HFFc6 (cell line): ENCODE data around the gene CACFD1. TPM values are rescaled to one million over a fixed set of nuclear protein-coding genes. Genes with fewer than 3 reads are reported as not detected.

Source experiments
- DNase-seq: peaks from one replicate; pipeline ENCODE4 v3.0.0-alpha.2; 2018
- H3K27ac Mint-ChIP-seq: 2 replicates; pipeline ENCODE4 v1.8.0; 2020; ENCODE audit warnings: mild to moderate bottlenecking, mixed read lengths
- H3K27me3 Mint-ChIP-seq: 2 replicates; pipeline ENCODE4 v1.8.0; 2021; ENCODE audit warnings: mild to moderate bottlenecking, moderate library complexity, mixed read lengths; ENCODE audit not compliant: insufficient read depth
- H3K36me3 Mint-ChIP-seq: 2 replicates; pipeline ENCODE4 v1.8.0; 2021; ENCODE audit warnings: low read depth, mixed read lengths
- H3K4me1 Mint-ChIP-seq: 2 replicates; pipeline ENCODE4 v1.8.0; 2020; ENCODE audit warnings: low read depth, mixed read lengths
- H3K4me3 Mint-ChIP-seq: 2 replicates; pipeline ENCODE4 v1.8.0; 2020; ENCODE audit warnings: mild to moderate bottlenecking, moderate library complexity, mixed read lengths
- H3K9me3 Mint-ChIP-seq: 2 replicates; pipeline ENCODE4 v1.8.0; 2020; ENCODE audit warnings: mild to moderate bottlenecking, mixed read lengths
- CTCF ChIP-seq: fragments of 200-600 bp; sonication (generic); IDR thresholded peaks from 2 replicates; pipeline ENCODE4 v1.5.0; 2021; ENCODE audit warnings: antibody characterized with exemption, mild to moderate bottlenecking
- long read RNA-seq: library from polyadenylated mRNA; unstranded; transcript quantifications from one replicate; pipeline ENCODE4 v2.0.0, GENCODE V29; 2019
- total RNA-seq, 6 experiments: library from RNA; stranded (reverse); fragmentation: NEBNext Ultra II Directional; extraction: Animal tissue kit (Norgen Biotek cat#: 25700); gene quantifications; 2 replicates in 1 of 6; 3 replicates in 5 of 6; pipeline ENCODE4 v1.2.3, GENCODE V29; 2021

The CACFD1 gene
- total RNA-seq, result 1 to 10 TPM; 5.0 to 9.1 (median 6.7) TPM
- long read RNA-seq, transcript CACFD1-202 (5 exons, 2,794 nt), result major isoform, 5 of 9 reads
- long read RNA-seq, partial matches to known transcripts, result 0 of 9 reads
- long read RNA-seq, other reads (novel, unspliced or antisense), result 3 of 9 reads

- Mint-ChIP-seq H3K4me1 (no peaks in the 10 kb centered on the region), H3K27ac (peak within 1 kb of the TSS; percentile 72), H3K9me3 (no peaks in the 10 kb centered on the region), H3K27me3 (peaks cover 9% of the 10 kb centered on the region), H3K36me3 (no peaks in the 10 kb centered on the region), H3K4me3 (peak within 1 kb of the TSS; percentile 91)
- TF ChIP-seq CTCF, result no peak
- DNase-seq, result peak; percentile 81
Observed at GRCh38 chr9:133459476-133460404, at the start of gene CACFD1. CACFD1 (plus strand) TSS chr9:133459978; CDS start chr9:133460067, 89 bp downstream.

GRCh38 chr9:133415170-133415569 lies 44.6 kb upstream of the CACFD1 start:
- no peaks in the 10 kb centered on the region for H3K9me3 Mint-ChIP-seq
- TF ChIP-seq CTCF, result no peak
- H3K36me3 Mint-ChIP-seq, result peaks cover 13% of the 10 kb centered on the region
- no peak for DNase-seq
- H3K4me3 Mint-ChIP-seq, result no peak overlapping the region
- H3K27me3 Mint-ChIP-seq, result peaks cover 1% of the 10 kb centered on the region; the same call in 1 of the 2 replicates
- H3K27ac Mint-ChIP-seq, result no peak overlapping the region
- peaks cover 16% of the 10 kb centered on the region for H3K4me1 Mint-ChIP-seq

- no peaks in the 10 kb centered on the region; the same call in 1 of the 2 replicates for H3K27me3 Mint-ChIP-seq
- H3K4me1 Mint-ChIP-seq, result peaks cover 16% of the 10 kb centered on the region
- TF ChIP-seq CTCF, result no peak
- peaks cover 8% of the 10 kb centered on the region for H3K36me3 Mint-ChIP-seq
- peak within 1 kb of the TSS; percentile 86 for H3K27ac Mint-ChIP-seq
- peak within 1 kb of the TSS; percentile 97 for H3K4me3 Mint-ChIP-seq
- no peaks in the 10 kb centered on the region for H3K9me3 Mint-ChIP-seq
- DNase-seq, result peak; percentile 76
Observed at GRCh38 chr9:133417541-133418461, 42.0 kb upstream of the CACFD1 start, which contains the start of gene REXO4. REXO4 (minus strand) TSS chr9:133418010; CDS start chr9:133417844, 166 bp downstream.

- no peak for TF ChIP-seq CTCF
- Mint-ChIP-seq H3K27ac (peak overlapping the region; percentile 86), H3K4me3 (peak overlapping the region; percentile 97), H3K36me3 (peaks cover 8% of the 10 kb centered on the region), H3K4me1 (peaks cover 16% of the 10 kb centered on the region), H3K27me3 (no peaks in the 10 kb centered on the region; the same call in 1 of the 2 replicates), H3K9me3 (no peaks in the 10 kb centered on the region)
- no peak for DNase-seq
Observed at GRCh38 chr9:133419005-133419404, 40.8 kb upstream of the CACFD1 start.

GRCh38 chr9:133420392-133420827 lies 39.4 kb upstream of the CACFD1 start:
- no peak for DNase-seq
- Mint-ChIP-seq H3K4me1 (peaks cover 16% of the 10 kb centered on the region), H3K36me3 (no peaks in the 10 kb centered on the region), H3K9me3 (no peaks in the 10 kb centered on the region), H3K27ac (no peak overlapping the region), H3K27me3 (peaks cover 9% of the 10 kb centered on the region), H3K4me3 (no peak overlapping the region)
- TF ChIP-seq CTCF, result no peak
